ENCODE measurements around the gene GPR39.

Gene GPR39

GRCh38 chr2:132654335-132654734 is 237.7 kb downstream of the GPR39 start:
- TF ChIP-seq, protein P1, sequence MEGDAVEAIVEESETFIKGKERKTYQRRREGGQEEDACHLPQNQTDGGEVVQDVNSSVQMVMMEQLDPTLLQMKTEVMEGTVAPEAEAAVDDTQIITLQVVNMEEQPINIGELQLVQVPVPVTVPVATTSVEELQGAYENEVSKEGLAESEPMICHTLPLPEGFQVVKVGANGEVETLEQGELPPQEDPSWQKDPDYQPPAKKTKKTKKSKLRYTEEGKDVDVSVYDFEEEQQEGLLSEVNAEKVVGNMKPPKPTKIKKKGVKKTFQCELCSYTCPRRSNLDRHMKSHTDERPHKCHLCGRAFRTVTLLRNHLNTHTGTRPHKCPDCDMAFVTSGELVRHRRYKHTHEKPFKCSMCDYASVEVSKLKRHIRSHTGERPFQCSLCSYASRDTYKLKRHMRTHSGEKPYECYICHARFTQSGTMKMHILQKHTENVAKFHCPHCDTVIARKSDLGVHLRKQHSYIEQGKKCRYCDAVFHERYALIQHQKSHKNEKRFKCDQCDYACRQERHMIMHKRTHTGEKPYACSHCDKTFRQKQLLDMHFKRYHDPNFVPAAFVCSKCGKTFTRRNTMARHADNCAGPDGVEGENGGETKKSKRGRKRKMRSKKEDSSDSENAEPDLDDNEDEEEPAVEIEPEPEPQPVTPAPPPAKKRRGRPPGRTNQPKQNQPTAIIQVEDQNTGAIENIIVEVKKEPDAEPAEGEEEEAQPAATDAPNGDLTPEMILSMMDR (IDR thresholded peaks at IDR 0.05): no peak

DNA sequence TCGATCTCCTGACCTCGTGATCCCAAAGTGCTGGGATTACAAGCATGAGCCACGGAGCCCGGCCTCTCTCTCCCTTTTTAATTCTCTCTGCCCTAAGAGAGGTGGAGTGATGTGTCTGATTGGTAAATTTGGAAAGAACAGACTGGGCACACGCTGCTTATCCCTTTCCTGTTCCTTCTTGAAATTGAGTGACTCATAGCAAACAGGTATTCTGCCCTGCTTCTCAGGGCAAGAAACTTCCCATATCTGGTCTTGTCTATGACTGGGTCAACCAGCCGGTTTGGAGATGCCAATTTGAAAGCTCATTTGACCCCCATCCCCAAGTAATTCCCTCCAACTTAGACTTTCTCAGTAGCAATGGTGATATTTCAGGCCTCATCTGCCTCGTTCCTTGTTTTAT is 238.4 kb downstream of the GPR39 start:
- TF ChIP-seq, protein P1 (IDR thresholded peaks at IDR 0.05): no peak

DNA sequence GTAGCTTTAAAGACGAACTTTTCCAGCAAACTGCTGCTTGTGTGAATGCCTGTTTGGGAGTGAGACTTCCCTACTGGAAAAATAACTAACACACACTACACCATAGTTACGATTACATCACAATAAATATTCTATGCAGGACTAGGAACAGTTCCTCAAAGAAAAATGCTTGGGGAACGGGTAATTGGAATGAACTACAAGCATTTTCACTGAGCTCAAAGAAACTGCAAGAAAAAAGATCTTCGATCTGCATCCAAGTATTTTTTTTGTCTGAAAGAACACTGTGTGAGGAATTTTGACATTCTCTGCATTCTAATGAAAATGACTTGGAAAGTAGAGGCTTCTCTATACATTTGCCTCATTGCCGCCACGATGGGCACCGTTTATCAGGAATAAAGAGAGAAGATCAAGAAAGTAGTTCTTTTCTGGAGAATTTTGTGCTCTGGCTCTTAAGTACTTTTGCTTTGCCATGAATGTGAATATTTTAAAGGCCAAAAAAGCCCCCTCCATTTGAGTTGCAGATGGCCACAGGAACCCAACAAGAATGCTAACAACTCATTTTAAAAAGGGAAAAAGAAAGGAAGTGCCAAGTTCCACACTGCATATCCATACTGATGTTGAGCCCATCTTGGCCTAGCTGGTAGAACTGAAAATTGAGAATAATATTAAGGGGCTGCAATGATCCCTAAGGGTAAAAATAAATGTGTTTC is 239.8 kb downstream of the GPR39 start:
- TF ChIP-seq, protein P1 (IDR thresholded peaks at IDR 0.05): no peak

- TF ChIP-seq, protein P1 (IDR thresholded peaks at IDR 0.05): no peak
Measured at GRCh38 chr2:132659331-132659730, 242.7 kb downstream of the GPR39 start.

GRCh38 chr2:132662732-132663131 is 246.1 kb downstream of the GPR39 start:
- TF ChIP-seq, protein P1 (IDR thresholded peaks at IDR 0.05): no peak

DNA sequence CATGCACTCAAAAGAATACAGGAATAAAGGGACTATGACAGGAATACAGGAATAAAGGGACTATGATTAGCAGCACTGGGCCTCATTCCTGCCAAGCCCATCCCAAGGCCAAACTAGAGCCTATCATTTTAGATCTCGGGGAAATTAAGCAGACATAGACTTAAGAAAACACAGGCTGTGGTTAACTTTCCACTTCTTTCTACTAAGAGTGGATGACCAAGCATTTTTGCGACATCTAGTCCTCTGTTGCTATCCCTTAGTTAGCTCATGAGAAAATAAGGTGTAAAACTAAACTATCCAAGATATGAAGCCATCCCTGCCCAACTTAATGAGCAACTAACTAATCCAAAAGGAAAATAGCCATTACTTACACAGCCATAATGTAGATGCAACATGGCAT is 247.5 kb downstream of the GPR39 start:
- TF ChIP-seq, protein P1 (IDR thresholded peaks at IDR 0.05): no peak

- TF ChIP-seq, protein P1 (IDR thresholded peaks at IDR 0.05): no peak
Measured at GRCh38 chr2:132665401-132666140, 249.0 kb downstream of the GPR39 start.

Measured in LNCAP (cell line).